Measurements from ENCODE around the gene NATD1. TPM values are rescaled to one million over a fixed set of nuclear protein-coding genes. Genes with fewer than 3 reads are reported as not detected.

NATD1 gene
- total RNA-seq, 1 donor from 2014 or later: 7.9 TPM

- peak overlapping the region; percentile 74 for H3K4me3 ChIP-seq (ENCODE audit: insufficient read depth, low read depth, low read length)
- DNase-seq (ENCODE audit: low read depth) (peak; percentile 11), FAIRE-seq (no peak)
- Mint-ChIP-seq H3K4me3 (ENCODE audit: unreplicated experiment) (peak overlapping the region; percentile 91), H3K36me3 (ENCODE audit: low read depth, unreplicated experiment) (peaks cover 10% of the 10 kb centered on the region), H3K27ac (ENCODE audit: unreplicated experiment) (peak overlapping the region; percentile 75), H3K27me3 (ENCODE audit: low read depth, unreplicated experiment) (no peaks in the 10 kb centered on the region), H3K4me1 (ENCODE audit: low read depth, unreplicated experiment) (peaks cover 21% of the 10 kb centered on the region), H3K9me3 (ENCODE audit: unreplicated experiment) (no peaks in the 10 kb centered on the region)
- peaks cover 85% of the 10 kb centered on the region for H3K79me2 ChIP-seq (ENCODE audit: insufficient read depth, low read length)
- no peaks in the 10 kb centered on the region for H3K27me3 ChIP-seq (ENCODE audit: insufficient read depth, low read length)
- H3K4me1 ChIP-seq (ENCODE audit: insufficient read depth, low read length): peaks cover 22% of the 10 kb centered on the region
- TF ChIP-seq CTCF (IDR thresholded peaks at IDR 0.05; ENCODE audit: insufficient read depth, low read depth, low read length) (no peak), EZH2 (IDR thresholded peaks at IDR 0.05; ENCODE audit: insufficient read depth, low read length) (no peak)
- peak overlapping the region; percentile 94 for H3K27ac ChIP-seq (ENCODE audit: low read depth, low read length)
- no peaks in the 10 kb centered on the region for H3K9me3 ChIP-seq (ENCODE audit: insufficient read depth, low read depth, low read length)
- peaks cover 49% of the 10 kb centered on the region for H4K20me1 ChIP-seq (ENCODE audit: insufficient read depth, low read length)
- peak overlapping the region; percentile 58 for H2AFZ ChIP-seq (ENCODE audit: low read depth, low read length)
- peak overlapping the region; percentile 99 for H3K9ac ChIP-seq (ENCODE audit: low read length)
- H3K4me2 ChIP-seq (ENCODE audit: low read length): peak overlapping the region; percentile 90
- peaks cover 2% of the 10 kb centered on the region for H3K36me3 ChIP-seq (ENCODE audit: insufficient read depth, low read length)
Measured at GRCh38 chr17:21214777-21215541, 38.3 kb downstream of the NATD1 start.

GRCh38 chr17:21214015-21214776 is 39.0 kb downstream of the NATD1 start, which contains the start of gene TMEM11:
TMEM11 (minus strand) TSS chr17:21214161; CDS start chr17:21214152, 9 bp downstream.
- Mint-ChIP-seq H3K9me3 (ENCODE audit: unreplicated experiment) (no peaks in the 10 kb centered on the region), H3K27ac (ENCODE audit: unreplicated experiment) (peak within 1 kb of the TSS; percentile 83), H3K36me3 (ENCODE audit: low read depth, unreplicated experiment) (peaks cover 13% of the 10 kb centered on the region), H3K4me1 (ENCODE audit: low read depth, unreplicated experiment) (peaks cover 23% of the 10 kb centered on the region), H3K27me3 (ENCODE audit: low read depth, unreplicated experiment) (no peaks in the 10 kb centered on the region), H3K4me3 (ENCODE audit: unreplicated experiment) (peak within 1 kb of the TSS; percentile 97)
- TF ChIP-seq CTCF (IDR thresholded peaks at IDR 0.05; ENCODE audit: insufficient read depth, low read depth, low read length): no peak
- TF ChIP-seq EZH2 (IDR thresholded peaks at IDR 0.05; ENCODE audit: insufficient read depth, low read length): no peak
- peak within 1 kb of the TSS; percentile 90 for H2AFZ ChIP-seq (ENCODE audit: low read depth, low read length)
- H3K9ac ChIP-seq (ENCODE audit: low read length): peak within 1 kb of the TSS; percentile 99
- H3K4me1 ChIP-seq (ENCODE audit: insufficient read depth, low read length): peaks cover 22% of the 10 kb centered on the region
- no peak for FAIRE-seq
- H3K4me3 ChIP-seq (ENCODE audit: insufficient read depth, low read depth, low read length): peak within 1 kb of the TSS; percentile 74
- peaks cover 56% of the 10 kb centered on the region for H4K20me1 ChIP-seq (ENCODE audit: insufficient read depth, low read length)
- peak; percentile 91 for DNase-seq (ENCODE audit: low read depth)
- peak within 1 kb of the TSS; percentile 90 for H3K4me2 ChIP-seq (ENCODE audit: low read length)
- H3K9me3 ChIP-seq (ENCODE audit: insufficient read depth, low read depth, low read length): no peaks in the 10 kb centered on the region
- peaks cover 91% of the 10 kb centered on the region for H3K79me2 ChIP-seq (ENCODE audit: insufficient read depth, low read length)
- H3K36me3 ChIP-seq (ENCODE audit: insufficient read depth, low read length): peaks cover 2% of the 10 kb centered on the region
- peak within 1 kb of the TSS; percentile 94 for H3K27ac ChIP-seq (ENCODE audit: low read depth, low read length)
- no peaks in the 10 kb centered on the region for H3K27me3 ChIP-seq (ENCODE audit: insufficient read depth, low read length)
